GM12891 (cell line): Measurements from ENCODE around the gene IL2RG.

Experiments used
- POLR2A ChIP-seq: IDR thresholded peaks from 2 replicates; pipeline ENCODE4 v1.6.1; 2011; ENCODE audit warnings: low read depth, low read length, control low read depth
- TAF1 ChIP-seq: IDR thresholded peaks from 2 replicates; pipeline ENCODE4 v1.6.1; 2011; ENCODE audit warnings: low read depth, low read length, control low read depth

DNA sequence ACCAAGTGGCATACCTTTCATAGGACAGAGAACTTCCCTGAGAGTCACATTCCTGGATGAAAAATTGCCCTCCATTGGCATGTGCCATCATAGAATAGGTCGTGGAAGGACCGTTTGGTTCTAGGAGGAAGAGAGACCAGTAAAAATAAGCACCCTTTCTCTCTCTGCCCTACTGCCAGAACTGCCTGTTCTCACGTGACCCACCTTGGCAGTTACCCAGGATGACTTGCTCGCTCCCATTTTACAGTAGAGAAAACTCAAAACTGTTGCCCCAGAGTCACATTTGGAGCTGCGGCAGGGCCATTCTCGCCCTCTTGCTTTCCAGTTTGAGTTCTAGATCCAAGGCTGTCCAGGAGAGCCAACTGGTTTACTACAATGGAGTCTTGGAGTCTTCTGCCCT lies 32.1 kb upstream of the IL2RG start:
- TF ChIP-seq POLR2A, result no peak
- no peak for TF ChIP-seq TAF1
